Activated naive CD4-positive, alpha-beta T cell treated with anti-CD3 and anti-CD28 coated beads, Interleukin-2, amount 50 U/mL, for 16 hours (primary cell): ENCODE measurements around the gene ZNRF1.
A peak's percentile ranks its signal among the peaks of the same experiment; 100 is the strongest.
"Not testable (repeated sequence)": the region's sequence is repeated elsewhere in the genome, so short reads cannot be mapped to it uniquely, and the experiment has no call there.

Experiments
- DNase-seq: peaks from one replicate; pipeline ENCODE4 v3.0.0-alpha.2; 2020

The ZNRF1 gene

DNA sequence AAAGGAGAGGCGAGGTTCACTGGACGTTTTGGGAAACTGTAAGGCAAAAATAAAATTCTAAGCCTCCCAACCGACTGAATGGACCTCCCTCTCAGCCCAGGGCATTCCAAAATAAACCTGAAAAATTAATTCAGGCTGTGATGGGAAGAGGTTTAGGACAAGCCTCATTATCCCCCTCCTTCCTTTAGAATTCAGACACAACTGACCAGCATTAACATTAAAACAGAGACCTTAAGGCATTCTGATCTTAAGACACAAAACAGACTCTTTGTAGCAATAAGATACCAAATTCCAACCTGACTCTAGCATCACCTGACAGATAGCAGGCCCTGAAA is 118.1 kb downstream of the ZNRF1 start:
- DNase-seq: no peak

DNA sequence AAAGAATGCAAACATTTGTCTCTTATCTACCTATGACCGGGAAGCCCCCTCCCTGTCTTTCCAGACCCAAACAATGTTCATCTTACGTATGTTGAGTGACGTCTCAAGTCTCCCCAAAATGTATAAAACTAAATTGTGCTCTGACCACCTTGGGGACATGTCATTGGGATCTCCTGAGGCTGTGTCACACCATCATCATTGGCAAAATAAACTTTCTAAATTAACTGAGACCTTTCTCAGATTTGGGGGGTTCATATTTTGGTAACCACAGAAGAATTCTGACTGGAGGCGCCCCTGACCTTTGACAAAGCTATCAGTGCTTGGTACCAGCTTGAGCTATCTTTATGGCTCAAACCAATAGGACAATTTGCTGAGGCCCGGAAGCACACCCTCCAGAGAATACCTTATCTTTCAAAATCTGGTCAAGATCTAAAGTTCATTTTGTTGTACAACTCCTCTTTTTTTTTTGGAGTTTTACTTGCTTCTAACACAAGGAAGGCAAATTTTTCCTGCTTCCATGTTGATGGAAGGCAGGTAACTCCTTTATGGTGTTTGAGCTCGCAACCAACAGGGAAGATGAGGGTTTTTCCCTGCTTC is 120.2 kb downstream of the ZNRF1 start:
- DNase-seq: no peak

DNA sequence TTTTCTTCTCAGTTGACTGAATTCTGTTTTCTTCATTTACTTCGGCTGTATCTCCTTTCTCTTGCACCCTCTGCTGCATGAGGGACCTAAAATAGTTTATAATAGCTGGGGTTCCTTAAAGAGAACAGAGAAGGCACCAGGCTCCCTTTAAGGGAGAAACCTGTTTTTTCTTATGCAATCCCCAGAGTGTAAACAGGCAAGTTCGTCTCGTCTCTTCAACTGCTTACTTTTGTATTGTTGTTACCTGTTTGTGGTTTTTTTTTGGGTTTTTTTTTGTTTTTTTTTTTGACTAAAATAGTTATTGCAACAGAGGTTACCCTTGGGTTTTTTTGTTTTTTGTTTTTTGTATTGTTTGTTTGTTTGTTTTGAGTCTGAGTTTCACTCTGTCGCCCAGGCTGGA is 121.4 kb downstream of the ZNRF1 start:
- no peak for DNase-seq

DNA sequence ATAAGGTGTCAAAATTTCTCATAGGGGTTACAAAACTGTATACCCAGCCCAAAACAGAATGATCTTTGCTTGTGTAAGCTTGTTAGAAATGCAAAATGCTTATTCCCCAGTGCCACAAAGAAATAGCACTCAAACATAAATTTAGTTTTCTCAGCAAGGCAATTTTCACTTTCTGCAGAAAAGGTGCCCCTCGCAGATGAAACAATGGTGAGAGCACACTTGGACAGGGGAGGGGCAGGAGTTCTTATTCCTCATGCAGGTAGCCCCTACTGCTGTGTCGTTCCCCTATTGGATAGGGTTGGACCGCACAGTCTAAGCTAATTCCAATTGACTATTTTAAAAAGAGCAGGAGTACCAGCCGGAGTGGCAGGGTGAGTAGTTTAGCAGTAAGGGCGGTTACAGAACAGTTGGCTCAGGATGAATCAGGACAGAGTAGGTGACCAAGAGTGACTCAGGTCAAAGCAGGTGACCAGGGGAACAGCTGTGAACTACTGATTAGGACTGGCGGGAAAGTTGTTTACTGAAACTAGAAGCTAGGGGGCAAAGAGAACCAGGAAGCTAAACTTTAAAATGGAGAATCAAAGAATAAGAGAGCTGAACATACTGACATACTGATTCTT is 123.2 kb downstream of the ZNRF1 start:
- no peak for DNase-seq

DNA sequence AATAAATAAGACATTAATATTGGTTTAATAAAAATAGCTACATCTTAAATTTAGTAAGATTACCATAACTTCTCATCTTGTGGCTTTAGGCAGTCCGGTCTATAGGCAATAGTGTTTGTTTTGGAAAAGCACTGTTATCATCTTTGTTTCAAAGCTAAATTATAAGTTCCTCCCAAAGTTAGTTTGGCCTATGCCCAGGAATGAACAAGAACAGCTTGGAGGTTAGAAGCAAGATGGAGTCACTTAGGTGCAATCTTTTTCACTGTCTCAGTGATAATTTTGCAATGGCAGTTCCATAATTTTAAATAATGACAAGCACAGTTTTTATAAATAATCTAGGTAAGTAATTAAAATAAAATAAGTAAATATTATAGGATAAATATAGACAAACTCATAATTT is 123.8 kb downstream of the ZNRF1 start:
- DNase-seq: no peak

DNA sequence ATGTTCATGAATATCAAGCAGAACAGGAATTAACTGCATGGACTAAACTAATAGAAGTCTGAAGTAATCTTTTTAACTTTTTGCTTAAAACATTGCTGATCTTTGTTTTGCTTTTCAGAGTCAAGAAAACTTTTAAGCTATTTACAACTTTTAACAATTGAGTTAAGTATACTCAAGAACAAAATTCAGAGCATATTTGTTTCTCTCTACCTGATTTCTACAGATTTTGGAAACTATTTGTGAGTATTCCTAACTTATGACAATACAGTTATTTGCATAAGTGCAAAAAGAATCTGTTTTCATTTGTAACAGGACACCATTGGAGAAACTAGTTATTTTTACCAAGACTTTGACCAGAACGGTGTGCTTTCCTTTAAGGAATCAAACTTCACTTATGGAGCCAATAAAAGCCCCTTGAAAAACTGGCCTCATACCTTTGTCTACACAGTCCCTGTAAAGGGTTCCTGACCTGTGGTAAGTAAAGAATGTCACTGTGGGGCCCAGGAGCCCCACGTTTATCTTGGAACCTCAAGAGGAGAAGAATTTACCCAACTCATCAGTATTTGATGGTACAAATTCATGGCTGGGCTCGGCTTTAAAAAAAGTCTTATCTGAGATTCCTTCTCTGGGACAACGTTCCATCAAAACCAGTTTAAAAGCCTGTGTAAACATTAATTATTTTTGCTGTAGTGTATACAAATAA is 129.0 kb downstream of the ZNRF1 start:
- DNase-seq: no peak

DNA sequence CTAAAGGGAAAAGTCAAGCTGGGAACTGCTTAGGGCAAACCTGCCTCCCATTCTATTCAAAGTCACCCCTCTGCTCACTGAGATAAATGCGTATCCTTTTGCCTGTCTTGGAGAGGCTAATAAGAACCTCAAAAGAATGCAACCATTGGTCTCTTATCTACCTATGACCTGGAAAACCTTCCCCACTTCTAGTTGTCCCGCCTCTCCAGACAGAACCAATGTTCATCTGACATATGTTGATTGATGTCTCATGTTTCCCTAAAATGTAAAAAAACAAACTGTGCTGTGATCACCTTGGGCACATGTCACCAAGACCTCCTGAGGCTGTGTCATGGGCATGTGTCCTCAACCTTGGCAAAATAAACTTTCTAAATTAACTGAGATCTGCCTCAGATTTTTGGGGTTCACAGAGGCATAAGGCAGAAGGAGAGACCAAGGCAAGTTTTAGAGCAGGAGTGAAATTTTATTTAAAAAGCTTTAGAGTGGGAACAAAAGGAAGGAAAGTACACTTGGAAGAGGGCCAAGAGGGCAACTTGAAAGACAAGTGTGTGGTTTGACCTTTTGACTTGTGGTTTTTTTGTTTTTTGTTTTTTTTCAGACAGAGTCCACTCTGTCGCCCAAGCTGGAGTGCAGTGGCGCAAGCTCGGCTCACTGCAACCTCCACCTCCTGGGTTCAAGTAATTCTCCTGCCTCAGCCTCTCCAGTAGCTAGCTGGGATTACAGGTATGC is 130.8 kb downstream of the ZNRF1 start:
- DNase-seq: not testable (repeated sequence)

DNA sequence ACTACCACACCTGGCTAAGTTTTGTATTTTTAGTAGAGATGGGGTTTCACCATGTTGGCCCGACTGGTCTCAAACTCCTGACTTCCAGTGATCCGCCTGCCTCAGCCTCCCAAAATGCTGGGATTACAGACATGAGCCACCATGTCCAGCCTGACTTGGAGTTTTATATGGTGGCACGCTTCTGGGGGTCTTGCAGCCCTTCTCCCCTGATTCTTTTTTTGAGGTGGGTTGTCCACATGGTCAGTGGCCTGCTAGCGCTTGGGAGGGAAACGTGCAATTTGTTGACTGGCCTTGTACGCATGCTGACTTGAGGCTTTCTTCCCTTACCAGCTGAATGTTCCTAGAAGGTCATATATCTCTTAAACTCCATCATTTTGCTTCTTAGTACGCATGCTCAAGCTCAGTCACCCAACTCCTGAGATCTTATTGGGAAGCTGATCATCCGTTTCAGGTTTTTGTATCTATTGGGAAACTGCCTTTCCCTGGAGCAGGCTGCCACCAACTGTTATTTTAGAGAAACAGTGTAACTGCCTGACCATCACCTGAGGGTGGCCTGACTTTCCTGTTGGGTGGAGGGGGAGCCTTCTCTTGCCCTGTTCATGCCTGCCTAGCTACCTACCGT is 131.4 kb downstream of the ZNRF1 start:
- DNase-seq: no peak

DNA sequence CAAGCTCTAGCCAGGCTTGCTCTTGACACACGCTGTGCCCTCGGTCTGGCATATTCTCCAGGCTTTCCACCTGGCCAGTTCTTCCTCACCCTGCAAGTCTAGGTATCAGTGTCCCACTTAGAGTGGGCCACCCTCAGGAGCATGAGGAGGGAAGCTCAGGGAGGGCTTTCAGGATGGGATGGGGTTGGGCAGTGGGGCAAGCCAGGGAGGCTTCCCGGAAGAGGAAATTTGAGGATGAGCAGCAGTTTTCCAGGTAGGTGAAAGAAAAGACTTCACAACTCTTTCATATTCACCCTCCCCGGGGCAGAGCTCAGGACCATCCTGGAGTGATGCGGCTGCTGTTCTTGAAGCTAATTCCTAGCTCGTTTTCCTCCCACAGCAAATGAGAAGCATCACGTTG is 132.3 kb downstream of the ZNRF1 start:
- DNase-seq: no peak

DNA sequence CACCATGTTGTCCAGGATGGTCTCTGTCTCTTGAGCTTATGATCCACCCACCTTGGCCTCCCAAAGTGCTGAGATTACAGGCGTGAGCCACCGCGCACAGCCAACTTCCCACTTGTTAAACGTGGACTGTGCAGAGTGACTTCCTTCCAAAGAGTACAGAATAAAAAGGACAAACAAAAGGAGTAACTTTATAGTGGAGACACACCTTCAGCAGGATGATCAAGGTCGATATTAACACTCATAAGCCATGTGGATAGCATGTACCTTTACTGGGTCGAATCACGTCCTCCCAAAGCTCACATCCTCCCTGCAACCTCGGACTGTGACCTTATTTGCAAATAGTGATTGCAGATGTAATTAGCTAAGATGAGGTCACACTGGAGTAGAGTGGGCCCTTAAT is 139.4 kb downstream of the ZNRF1 start:
- DNase-seq: no peak

DNA sequence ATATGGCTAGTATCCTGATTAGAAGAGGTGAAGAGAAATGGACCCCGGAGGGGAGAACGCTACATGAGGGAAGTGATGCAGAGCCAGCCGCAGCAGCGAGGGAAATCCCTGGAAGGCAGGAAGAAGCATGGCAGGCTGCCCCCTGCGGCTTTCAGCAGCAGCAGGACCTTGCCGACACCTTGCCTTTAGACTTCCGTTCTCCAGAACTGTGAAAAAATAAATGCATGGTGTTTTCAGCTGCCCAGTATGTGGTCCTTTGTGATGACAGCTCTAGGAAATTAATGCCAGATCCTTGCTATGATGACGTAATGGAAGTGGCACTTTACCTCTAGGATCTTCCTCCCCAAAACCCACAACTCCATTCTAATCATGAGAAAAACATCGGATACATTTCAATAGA is 139.8 kb downstream of the ZNRF1 start:
- no peak for DNase-seq

DNA sequence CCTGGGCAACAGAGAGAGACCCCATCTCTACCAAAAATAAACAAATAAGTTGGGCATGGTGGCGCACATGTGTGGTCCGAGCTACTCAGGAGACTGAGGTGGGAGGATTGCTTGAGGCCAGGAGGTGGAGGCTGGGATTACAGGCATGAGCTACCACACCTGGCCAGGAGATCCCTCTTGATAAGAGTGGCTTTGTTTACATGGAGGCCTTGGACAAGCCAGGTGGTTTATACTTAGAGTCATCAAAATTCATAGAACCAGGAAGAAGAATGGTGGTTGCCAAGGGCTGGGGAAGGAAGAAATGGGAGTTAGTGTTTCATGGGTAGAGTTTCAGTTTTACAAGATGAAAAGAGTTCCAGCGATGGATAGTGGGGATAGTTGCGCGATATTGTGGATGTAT is 140.7 kb downstream of the ZNRF1 start:
- DNase-seq: no peak

DNA sequence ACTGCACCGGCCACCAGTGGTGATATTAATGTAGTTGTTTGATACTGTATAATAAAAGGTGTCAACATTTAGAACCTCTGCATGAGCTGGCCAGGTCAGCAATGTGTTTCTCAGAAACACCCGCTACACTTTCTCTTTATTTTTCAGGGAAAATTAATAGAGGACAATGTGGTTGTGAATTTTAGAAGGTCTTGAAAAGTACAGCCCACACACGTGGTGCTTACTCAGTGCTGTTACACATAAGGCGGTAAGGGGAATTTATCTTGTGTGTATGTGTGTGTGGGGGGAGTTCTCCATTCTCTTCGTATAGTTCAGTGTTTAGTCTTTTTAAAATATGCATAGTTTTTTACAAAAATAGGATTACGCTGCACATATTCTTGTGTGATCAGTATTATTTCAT is 145.1 kb downstream of the ZNRF1 start:
- no peak for DNase-seq

DNA sequence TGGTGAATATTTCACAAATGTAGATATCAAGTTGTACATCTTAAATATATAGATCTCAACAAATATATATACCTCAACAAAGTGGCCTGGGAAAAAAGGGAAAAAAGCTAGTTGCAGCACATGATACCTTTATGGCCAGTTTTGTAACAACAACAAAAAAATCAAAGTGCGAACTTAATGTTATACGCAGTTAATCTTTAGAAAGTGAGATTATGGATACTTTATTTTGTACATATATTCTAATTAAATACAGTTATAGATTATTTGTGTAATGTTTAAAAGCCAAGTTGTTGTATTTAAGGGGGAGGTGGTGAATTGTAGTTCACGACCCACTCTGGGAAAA is 149.1 kb downstream of the ZNRF1 start:
- no peak for DNase-seq

DNA sequence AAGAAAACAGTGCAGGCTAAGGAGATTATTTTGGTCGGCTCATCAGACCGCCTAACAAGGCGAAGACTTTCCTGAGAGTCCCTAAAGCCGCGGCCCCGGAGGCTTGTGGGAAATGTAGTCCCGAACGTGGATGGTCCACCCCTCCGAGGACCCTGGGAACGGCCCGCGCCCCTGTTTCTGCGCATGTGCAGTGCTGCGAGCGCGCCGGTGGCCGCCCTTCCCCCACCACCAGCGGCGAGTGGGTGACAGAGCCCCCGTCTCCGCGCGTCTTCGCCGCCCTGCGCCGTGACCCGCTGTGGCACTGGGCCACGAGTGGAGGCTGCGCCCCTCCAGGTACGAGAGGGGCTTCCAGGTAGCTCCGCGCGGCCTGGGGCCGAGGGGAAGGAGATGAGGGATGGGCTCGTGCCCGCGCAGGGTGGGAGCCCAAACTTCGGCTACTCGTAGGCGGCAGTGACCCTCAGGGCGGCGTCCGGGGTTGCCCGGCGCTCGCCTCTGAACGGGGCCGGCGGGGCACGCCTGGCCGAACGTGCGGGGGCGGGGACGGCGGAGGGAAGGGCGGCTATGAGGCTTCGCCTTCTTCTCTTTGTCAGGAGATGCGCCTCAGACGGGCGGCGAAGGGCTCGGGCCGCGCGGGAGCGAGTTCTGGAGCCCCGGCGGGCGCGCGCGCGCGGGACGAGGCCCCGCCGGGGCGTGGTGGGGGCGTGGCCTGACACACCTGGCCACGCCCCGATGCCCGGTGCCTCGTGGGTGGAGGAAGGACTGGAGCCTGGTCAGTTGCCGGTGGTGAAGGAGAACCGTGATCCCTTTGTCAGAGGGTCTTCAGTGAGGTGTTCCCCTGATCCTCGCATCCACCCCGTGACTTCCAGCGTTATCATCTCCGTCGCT is 149.7 kb downstream of the ZNRF1 start, which contains the start of gene ZFP1:
Gene ZFP1, plus strand, starts transcription at position 214 of the 885 bp plus-strand sequence. CDS start 4,428 bp downstream, outside the sequence.
- peak; percentile 93 for DNase-seq

DNA sequence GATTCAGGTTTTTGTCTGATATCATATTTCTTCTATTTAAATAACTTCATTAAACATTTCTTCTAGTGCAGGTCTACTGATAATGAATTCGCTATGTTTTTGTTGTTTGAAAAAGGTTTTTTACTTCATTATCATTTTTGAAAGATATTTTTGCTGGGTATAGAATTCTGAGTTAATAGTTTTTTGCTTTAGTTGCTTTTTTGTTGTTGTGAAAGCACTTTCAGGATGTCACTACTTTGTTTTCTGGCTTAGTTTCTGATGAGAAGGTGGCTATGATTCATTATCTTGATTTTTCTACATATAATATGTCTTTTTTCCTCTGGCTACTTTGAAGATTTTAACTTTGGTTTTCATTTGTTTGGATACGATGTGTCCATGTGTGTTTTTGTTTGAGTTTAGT is 153.0 kb downstream of the ZNRF1 start:
- DNase-seq: no peak

DNA sequence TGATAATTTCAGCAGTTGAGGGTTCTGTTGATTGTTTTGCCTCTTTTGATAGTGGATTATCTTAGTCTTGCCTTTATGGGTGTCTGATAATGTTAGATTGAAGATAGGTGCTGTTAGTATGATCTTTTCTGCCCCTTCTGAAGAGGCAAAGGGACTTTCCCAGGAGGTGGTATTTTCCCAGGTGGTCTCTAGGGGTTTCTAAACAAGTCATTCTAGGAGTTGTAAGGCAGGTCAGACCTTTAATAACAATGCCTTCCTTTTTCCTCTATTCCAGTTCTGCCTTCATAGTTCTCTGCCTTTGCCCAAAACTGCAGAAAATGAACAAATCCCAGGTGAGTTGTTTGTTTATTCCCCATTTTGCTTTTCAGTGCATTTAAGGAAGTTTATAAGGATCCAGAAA is 153.8 kb downstream of the ZNRF1 start:
- no peak for DNase-seq

DNA sequence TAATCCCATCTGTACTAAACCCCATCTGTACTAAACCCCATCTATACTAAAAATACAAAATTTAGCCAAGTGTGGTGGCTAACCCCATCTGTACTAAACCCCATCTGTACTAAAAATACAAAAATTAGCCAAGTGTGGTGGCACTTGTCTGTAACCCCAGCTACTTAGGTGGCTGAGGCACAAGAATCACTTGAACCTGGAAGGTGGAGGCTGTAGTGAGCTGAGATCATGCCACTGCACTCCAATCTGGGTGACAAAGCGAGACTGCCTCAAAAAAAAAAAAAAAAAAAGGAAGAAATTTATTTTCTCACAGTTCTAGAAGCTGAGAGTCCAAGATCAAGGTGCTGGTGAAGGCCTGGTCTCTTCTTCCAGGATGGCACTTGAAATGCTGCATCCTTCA is 161.6 kb downstream of the ZNRF1 start:
- no peak for DNase-seq
